Keratinocyte (primary cell): ENCODE measurements around the gene ATN1. TPM values are rescaled to one million over a fixed set of nuclear protein-coding genes. Genes with fewer than 3 reads are reported as not detected.

Experiments used
- DNase-seq: peaks from one replicate; pipeline ENCODE4 v3.0.0-alpha.2; 2011; ENCODE audit warnings: low read depth, missing footprints, low spot score
- FAIRE-seq: peaks from 2 replicates; lab custom pipeline; 2011; peaks lifted over from hg19 to GRCh38; lab: Jason Lieb, UNC
- H2AFZ ChIP-seq: 2 replicates; pipeline ENCODE4 v1.6.0; 2012; ENCODE audit warnings: low read length, control low read depth, inconsistent platforms; ENCODE audit not compliant: control insufficient read depth
- H3K27ac ChIP-seq: 2 replicates; pipeline ENCODE4 v1.5.1; 2011; ENCODE audit warnings: low read length; ENCODE audit not compliant: control insufficient read depth, insufficient read depth
- H3K27me3 ChIP-seq: 3 replicates; pipeline ENCODE4 v1.6.0; 2011; ENCODE audit warnings: low read length; ENCODE audit not compliant: control insufficient read depth, insufficient read depth; ENCODE audit errors: extremely low read depth
- H3K36me3 ChIP-seq, 2 experiments: 2 replicates in 1 of 2; 3 replicates in 1 of 2; pipeline ENCODE4 v1.5.1; 2011; ENCODE audit warnings: low read length in 2 of 2, mild to moderate bottlenecking in 1 of 2; ENCODE audit not compliant: control insufficient read depth in 2 of 2, insufficient read depth in 2 of 2; ENCODE audit errors: extremely low read depth in 1 of 2
- H3K4me1 ChIP-seq: 3 replicates; pipeline ENCODE4 v1.5.1; 2011; ENCODE audit warnings: low read length; ENCODE audit not compliant: control insufficient read depth, insufficient read depth; ENCODE audit errors: extremely low read depth
- H3K4me2 ChIP-seq: 3 replicates; pipeline ENCODE4 v1.6.0; 2011; ENCODE audit warnings: low read depth, low read length; ENCODE audit not compliant: control insufficient read depth, insufficient read depth; ENCODE audit errors: extremely low read depth
- H3K4me3 ChIP-seq, 3 experiments: fragments of 200-600 bp in 1 of 3; sonication (generic) in 1 of 3; 2 replicates in 2 of 3; 3 replicates in 1 of 3; pipeline ENCODE4 v1.5.1; 2011 to 2016; ENCODE audit warnings: low read length in 3 of 3, mild to moderate bottlenecking in 3 of 3, control low read depth in 2 of 3, inconsistent platforms in 1 of 3, low read depth in 1 of 3, mixed read lengths in 1 of 3, mixed run types in 1 of 3, moderate library complexity in 1 of 3; ENCODE audit not compliant: control insufficient read depth in 2 of 3, insufficient read depth in 2 of 3; ENCODE audit errors: extremely low read depth in 1 of 3
- H3K79me2 ChIP-seq: 2 replicates; pipeline ENCODE4 v1.6.0; 2012; ENCODE audit warnings: low read length; ENCODE audit not compliant: control insufficient read depth, insufficient read depth
- H3K9ac ChIP-seq: 3 replicates; pipeline ENCODE4 v1.6.0; 2011; ENCODE audit warnings: low read length; ENCODE audit not compliant: control insufficient read depth, insufficient read depth; ENCODE audit errors: extremely low read depth
- H3K9me1 ChIP-seq: 3 replicates; pipeline ENCODE4 v1.6.0; 2011; ENCODE audit warnings: low read length; ENCODE audit not compliant: control insufficient read depth, insufficient read depth; ENCODE audit errors: extremely low read depth
- H3K9me3 ChIP-seq: 2 replicates; pipeline ENCODE4 v1.5.1; 2012; ENCODE audit warnings: low read depth, low read length; ENCODE audit not compliant: control insufficient read depth
- H4K20me1 ChIP-seq: 3 replicates; pipeline ENCODE4 v1.6.0; 2011; ENCODE audit warnings: low read length; ENCODE audit not compliant: control insufficient read depth, insufficient read depth; ENCODE audit errors: extremely low read depth
- CTCF ChIP-seq, 3 experiments: IDR thresholded peaks in 1 of 3; conservative IDR thresholded peaks in 1 of 3; optimal IDR thresholded peaks in 1 of 3; 2 replicates in 2 of 3; 3 replicates in 1 of 3; pipeline versions ENCODE3 to v1.5.1; 2011; ENCODE audit warnings: low read length in 3 of 3, mild to moderate bottlenecking in 3 of 3, moderate library complexity in 2 of 3, control low read depth in 1 of 3, inconsistent platforms in 1 of 3; ENCODE audit not compliant: insufficient read depth in 2 of 3; ENCODE audit errors: extremely low read depth in 1 of 3
- EZH2 ChIP-seq: IDR thresholded peaks from one replicate; pipeline ENCODE4 v1.6.1; 2012; ENCODE audit warnings: inconsistent platforms, mild to moderate bottlenecking, low read length, moderate library complexity
- dilution Hi-C: fragments of 300-500 bp; cut with MboI; formaldehyde crosslinking; loops from one replicate; pipeline ENCODE4 v1.7.0; 2020; ENCODE audit warnings: low sequenced_read_pairs; ENCODE audit not compliant: extremely low pct_ligation_motif_present
- polyA plus RNA-seq, 5 experiments: library from polyadenylated mRNA; depleted of rRNA in 3 of 5; stranded (reverse) in 3 of 5; stranded (forward) in 1 of 5; unstranded in 1 of 5; fragments of >200 nt; gene quantifications; 1 replicate in 1 of 5; 2 replicates in 3 of 5; 3 replicates in 1 of 5; pipeline versions ENCODE4 v1.2.1 to v1.2.3, GENCODE V29; 2011 to 2012; ENCODE audit warnings: missing spikeins in 2 of 5, low read depth in 1 of 5, low replicate concordance in 1 of 5

The ATN1 gene
- polyA plus RNA-seq, 1 donor (not counting 4 experiments of a cell fraction or from before 2014, with no cell fraction given) = 6.2 TPM

GRCh38 chr12:6909421-6910145 lies 18.2 kb upstream of the ATN1 start:
- no peaks in the 10 kb centered on the region for H3K9me1 ChIP-seq
- peaks cover 5% of the 10 kb centered on the region for H3K4me1 ChIP-seq
- no peak for TF ChIP-seq CTCF (optimal IDR thresholded peaks at IDR 0.05 in 1 of 3, IDR thresholded peaks at IDR 0.05 in 1 of 3, conservative IDR thresholded peaks at IDR 0.05 in 1 of 3; ENCODE audit: extremely low read depth in 1 of 3, insufficient read depth in 2 of 3, low read length in 3 of 3)
- no peak for TF ChIP-seq EZH2
- H3K27me3 ChIP-seq = peaks cover 5% of the 10 kb centered on the region
- no peaks in the 10 kb centered on the region for H4K20me1 ChIP-seq
- H3K27ac ChIP-seq = no peak overlapping the region
- DNase-seq (no peak), FAIRE-seq (no peak)
- dilution Hi-C loops = no loop called here
- no peaks in the 10 kb centered on the region for H3K79me2 ChIP-seq
- no peak overlapping the region for H2AFZ ChIP-seq
- no peak overlapping the region for H3K4me2 ChIP-seq
- no peak overlapping the region for H3K4me3 ChIP-seq
- H3K36me3 ChIP-seq = no peaks in the 10 kb centered on the region
- H3K9me3 ChIP-seq = no peaks in the 10 kb centered on the region
- no peak overlapping the region for H3K9ac ChIP-seq

DNA sequence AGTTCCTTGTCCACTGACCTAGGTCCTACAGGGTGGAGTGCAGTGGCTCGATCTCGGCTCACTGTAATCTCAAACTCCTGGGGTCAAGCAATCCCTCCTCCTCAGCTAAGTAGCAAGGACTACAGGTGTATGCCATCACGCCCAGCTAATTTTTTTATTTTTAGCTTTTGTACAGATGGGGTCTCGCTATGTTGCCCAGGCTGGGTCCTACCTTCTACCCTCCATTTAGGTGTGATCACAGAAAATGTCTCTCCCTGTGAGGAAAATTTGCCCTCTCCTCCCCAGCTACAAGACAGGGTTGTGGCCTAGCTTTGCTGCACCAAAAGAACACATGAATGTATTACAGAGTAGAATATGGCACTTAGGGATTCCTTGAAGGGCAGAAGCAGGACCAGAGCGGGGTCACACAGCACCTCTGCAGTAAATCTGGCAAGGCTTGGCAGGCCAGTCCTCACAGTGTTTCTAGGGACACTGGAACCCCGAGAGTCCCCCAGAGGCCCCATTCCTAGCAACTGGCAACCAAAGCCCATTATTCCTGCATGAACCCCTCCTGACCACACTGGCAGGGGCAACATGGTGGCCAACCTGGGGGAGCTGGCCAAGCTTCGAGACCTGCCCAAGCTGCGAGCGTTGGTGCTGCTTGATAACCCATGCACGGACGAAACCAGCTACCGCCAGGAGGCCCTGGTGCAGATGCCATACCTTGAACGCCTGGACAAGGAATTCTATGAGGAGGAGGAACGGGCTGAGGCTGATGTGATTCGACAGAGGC lies 15.4 kb upstream of the ATN1 start:
- H3K9ac ChIP-seq = no peak overlapping the region
- H3K36me3 ChIP-seq = no peaks in the 10 kb centered on the region
- H3K27ac ChIP-seq = no peak overlapping the region
- no peaks in the 10 kb centered on the region for H3K4me1 ChIP-seq
- peaks cover 16% of the 10 kb centered on the region for H3K27me3 ChIP-seq
- no peak for FAIRE-seq
- no peaks in the 10 kb centered on the region for H3K79me2 ChIP-seq
- H3K4me3 ChIP-seq = no peak overlapping the region
- no peaks in the 10 kb centered on the region for H4K20me1 ChIP-seq
- H2AFZ ChIP-seq = no peak overlapping the region
- no peak for DNase-seq
- no peak for TF ChIP-seq EZH2
- TF ChIP-seq CTCF (optimal IDR thresholded peaks at IDR 0.05 in 1 of 3, IDR thresholded peaks at IDR 0.05 in 1 of 3, conservative IDR thresholded peaks at IDR 0.05 in 1 of 3; ENCODE audit: extremely low read depth in 1 of 3, insufficient read depth in 2 of 3, low read length in 3 of 3) = no peak
- no peaks in the 10 kb centered on the region for H3K9me1 ChIP-seq
- dilution Hi-C loops = no loop called here
- H3K4me2 ChIP-seq = no peak overlapping the region
- no peaks in the 10 kb centered on the region for H3K9me3 ChIP-seq
